ENCODE results near the gene AP5B1.
"Not testable (repeated sequence)": the region's sequence is repeated elsewhere in the genome, so short reads cannot be mapped to it uniquely, and the experiment has no call there.

The AP5B1 gene

DNA sequence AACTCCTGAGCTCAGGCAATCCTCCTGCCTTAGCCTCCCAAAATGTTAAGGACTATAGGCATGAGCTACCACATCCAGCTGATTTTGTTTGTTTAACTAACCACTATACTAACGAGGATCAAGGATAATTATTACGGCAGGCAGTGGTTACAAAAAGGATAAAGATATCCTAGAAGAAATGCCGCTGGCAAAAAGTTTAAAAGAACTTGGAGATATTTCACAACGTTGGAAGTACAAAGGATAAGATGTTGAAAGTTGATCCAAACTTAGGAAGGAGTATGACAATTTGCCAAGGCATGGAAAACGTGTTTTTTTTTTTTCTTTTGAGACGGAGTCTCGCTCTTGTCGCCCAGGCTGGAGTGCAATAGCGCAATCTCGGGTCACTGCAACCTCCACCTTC is 13.4 kb downstream of the AP5B1 start:
- DNase-seq (ENCODE audit: low read depth in 3 of 3), result no peak

DNA sequence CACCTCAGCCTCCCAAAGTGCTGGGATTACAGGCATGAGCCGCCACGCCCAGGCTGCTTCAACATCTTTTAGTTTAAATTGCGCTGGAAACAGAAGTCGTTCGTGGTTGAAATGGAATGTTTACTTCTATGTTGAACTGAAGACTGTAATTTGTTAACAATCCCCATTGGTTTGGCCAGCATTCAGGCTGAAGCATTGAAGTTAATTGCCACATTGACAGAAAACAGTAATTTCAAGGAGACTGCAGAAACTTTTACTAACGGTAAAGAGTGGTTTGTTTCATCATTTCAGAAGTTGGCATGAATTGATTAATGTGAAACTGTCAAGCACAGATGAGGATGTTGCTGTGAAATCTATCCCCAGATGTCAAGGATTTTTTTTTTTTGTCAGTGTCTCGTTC is 14.2 kb downstream of the AP5B1 start:
- DNase-seq (ENCODE audit: low read depth in 3 of 3), result no peak

DNA sequence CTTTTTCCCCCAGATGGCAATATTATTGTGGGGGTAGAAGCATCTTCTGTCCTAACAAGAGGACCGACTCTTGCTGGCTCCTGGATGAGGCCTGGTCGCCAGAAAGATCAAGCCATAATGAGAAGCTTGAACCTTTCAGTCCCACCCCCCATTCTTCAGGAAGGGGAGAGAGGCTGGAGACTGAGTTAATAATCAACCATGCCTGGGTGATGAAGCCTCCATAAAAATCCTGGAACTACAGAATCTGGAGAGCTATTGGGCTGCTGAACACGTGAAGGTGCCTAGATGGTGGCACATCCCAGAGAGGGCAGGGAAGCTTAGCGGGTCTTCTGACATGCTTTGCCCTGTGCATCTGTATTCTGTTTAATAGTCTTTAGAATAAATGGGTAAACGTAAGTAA is 16.3 kb downstream of the AP5B1 start:
- DNase-seq (ENCODE audit: low read depth in 3 of 3), result no peak

DNA sequence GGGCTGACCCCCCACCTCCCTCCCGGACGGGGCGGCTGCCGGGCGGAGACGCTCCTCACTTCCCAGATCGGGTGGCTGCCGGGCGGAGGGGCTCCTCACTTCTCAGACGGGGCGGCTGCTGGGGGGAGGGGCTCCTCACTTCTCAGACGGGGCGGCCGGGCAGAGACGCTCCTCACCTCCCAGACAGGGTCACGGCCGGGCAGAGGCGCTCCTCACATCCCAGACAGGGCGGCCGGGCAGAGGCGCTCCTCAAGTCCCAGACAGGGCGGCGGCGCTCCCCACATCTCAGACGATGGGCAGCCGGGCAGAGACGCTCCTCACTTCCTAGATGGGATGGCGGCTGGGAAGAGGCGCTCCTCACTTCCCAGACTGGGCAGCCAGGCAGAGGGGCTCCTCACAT is 18.0 kb downstream of the AP5B1 start:
- DNase-seq (ENCODE audit: low read depth in 3 of 3), result not testable (repeated sequence)

DNA sequence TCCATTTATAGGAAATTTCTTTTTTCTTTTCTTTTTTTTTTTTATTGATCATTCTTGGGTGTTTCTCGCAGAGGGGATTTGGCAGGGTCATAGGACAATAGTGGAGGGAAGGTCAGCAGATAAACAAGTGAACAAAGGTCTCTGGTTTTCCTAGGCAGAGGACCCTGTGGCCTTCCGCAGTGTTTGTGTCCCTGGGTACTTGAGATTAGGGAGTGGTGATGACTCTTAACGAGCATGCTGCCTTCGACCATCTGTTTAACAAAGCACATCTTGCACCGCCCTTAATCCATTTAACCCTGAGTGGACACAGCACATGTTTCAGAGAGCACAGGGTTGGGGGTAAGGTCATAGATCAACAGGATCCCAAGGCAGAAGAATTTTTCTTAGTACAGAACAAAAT is 18.6 kb downstream of the AP5B1 start:
- DNase-seq (ENCODE audit: low read depth in 3 of 3), result not testable (repeated sequence)

DNA sequence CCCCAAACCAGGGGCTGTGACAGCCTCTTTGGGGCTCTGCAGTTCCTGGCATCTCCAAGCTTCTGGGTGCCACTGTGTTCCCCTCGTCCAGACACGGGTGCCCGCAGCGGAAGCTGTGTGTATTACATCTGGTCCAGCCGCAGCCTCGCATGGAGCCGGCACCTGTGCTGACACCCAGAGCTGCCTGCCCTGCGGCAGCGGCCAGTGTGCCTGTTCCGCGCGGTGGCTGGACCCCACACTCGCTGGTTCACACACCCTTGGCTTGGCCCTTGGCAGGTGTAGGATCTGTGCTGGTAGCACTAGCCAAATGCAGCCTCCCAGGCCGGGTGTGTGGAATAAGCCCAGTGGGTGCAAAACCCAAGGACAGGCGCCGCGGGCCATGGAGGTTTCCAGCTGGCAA is 35.7 kb downstream of the AP5B1 start:
- DNase-seq (ENCODE audit: low read depth in 3 of 3), result no peak

DNA sequence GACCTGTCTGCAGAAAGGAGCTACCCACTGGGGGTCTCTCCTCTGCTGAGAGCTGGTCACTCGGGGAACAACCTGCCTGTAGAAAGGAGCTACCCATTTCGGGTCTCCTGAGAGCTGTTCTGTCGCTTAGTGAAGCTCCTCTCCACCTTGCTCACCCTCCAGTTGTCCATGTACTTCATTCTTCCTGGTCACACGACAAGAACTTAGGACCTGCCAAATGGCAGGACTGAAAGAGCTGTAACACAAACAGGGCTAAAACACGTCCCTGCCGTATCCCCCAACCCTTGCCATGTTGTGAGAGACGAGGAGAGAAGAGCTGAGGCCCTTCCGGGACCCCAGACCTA is 36.1 kb downstream of the AP5B1 start:
- DNase-seq (ENCODE audit: low read depth in 3 of 3), result no peak

DNA sequence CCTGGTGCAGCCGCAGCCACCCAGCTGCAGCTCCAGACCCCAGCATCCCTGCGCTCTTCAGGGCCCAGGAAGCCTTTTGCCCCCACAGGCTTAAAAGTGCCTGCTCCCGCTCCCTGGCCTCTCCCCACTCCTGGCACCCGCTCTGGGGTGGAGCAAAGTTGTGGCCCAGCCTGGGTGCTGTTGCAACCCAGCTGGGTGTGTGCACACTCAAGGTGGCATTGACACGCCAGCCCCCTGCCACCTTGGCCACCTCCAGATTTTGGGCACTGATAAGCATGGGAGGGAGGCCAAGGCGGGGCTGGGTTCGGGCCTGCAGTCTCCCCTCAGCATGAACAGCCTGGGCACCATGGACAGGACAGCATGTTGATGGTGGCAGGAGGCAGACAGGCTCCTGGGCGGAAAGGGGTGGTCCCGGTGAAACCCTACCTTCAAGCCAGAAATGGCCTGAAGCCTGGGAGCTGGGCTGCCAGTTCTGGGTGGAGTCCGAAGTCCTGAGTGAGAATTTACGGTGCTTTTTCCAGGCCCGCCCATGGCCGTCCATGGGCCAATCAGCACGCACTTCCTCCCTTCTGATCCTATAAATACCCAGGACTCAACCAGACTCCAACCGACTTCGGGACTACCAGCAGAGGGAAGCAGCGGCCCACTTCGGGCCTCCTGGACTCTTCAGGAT is 36.6 kb downstream of the AP5B1 start:
- no peak for DNase-seq (ENCODE audit: low read depth in 3 of 3)

DNA sequence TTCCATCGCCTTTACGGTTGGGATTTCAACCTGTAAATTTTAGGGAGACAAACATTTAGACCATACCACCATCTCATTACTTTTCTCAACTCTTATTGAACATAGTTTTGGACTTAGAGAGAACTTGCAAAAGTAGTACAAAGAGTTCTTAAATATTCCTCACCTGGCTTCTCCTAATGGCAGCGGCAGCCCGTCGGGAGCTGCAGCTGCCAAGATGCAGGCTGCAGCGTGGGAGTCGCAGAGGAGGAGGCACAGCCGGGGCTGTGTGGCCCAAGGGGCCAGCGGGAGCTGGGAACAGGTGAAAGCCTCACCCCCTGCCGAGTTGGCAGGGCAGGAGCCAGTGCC is 37.1 kb downstream of the AP5B1 start:
- no peak for DNase-seq (ENCODE audit: low read depth in 3 of 3)

DNA sequence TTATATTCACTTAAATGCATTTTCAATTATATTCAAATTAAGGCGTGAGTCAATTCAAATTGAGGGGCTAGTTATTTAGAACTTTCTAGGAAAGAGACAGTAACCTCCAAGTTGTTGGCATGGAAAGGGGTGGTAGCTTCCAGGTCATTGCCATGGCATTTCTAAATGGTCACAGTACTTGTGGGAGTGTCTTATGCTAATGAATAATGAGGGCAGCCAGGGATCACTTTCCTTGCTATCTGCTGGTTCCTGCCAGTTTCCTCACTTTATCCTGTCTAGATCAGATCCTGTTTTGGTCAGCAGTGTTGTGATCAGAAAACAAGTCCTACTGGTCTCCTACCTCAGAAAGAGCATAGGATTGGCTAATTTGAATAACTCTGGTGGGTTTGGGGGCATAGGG is 38.4 kb downstream of the AP5B1 start:
- DNase-seq (ENCODE audit: low read depth in 3 of 3), result no peak

DNA sequence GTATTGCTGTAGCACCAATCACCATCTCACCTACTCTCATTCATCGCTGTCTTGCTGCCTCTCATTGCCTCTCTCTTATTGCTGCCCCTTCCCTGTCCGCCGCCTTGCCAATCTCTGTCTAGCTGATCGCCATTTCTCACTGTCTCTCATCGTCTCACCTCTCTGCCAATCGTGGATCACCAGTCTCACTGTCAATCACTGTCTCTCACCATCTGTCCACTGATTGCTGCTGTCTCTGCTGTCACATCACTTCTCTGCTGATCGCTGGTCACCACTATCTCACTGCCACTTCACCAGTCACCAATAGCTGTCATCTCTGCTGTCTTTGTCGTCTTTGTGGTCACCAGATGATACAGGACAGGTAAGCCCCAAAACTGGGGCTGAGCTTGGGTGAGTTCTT is 39.6 kb downstream of the AP5B1 start:
- no peak for DNase-seq (ENCODE audit: low read depth in 3 of 3)

DNA sequence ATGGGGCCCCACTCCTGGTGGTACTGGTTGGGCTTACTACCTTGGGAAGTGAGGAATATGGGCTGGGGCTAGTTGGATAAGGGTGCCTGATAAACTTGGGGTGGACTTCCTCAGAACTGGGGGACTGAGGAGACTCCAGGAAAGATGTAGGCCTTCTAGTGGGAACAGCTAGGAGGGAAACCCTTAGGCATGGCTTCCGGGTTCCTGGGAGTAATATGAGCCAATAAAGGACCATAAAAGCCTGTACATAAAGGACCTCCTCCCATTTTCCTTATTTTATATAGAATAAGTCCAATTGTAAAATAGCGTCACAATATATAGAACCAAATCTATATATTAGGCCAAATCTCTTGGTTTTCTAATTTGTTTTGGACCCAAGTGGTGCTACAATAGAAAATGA is 41.8 kb downstream of the AP5B1 start:
- DNase-seq (ENCODE audit: low read depth in 3 of 3), result no peak

DNA sequence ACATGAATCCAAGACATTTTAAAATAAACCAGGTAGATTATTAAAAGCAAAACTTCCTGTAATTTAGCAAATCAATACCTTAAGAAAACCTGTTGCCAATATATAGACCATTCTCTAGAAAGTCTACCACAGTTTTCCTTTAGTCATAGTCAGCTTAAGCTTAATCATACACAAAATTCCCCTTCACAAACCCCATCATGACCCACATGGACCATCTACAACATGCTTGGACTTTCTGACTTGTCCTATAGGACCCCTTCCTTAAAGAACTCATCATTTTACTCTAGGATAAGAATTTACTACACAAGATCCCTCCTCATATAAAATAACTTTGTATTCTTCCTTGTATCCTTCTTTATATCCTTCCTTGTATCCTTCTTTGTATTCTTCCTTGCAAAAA is 44.0 kb downstream of the AP5B1 start:
- DNase-seq (ENCODE audit: low read depth in 3 of 3), result no peak

DNA sequence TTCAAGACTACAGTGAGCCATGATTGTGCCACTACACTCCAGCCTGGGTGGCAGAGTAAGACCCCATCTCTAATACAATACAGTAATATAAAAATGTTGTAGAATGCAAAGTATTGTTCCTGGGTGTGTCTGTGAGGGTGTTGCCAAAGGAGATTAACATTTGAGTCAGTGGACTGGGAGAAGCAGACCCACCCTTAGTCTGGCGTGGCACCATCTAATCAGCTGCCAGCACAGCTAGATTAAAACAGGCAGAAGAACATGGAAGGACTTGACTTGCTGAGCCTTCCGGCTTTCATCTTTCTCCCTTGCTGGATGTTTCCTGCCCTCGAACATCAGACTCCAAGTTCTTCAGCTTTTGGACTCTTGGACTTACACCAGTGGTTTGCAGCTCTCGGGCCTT is 45.7 kb downstream of the AP5B1 start:
- not testable (repeated sequence) for DNase-seq (ENCODE audit: low read depth in 3 of 3)

DNA sequence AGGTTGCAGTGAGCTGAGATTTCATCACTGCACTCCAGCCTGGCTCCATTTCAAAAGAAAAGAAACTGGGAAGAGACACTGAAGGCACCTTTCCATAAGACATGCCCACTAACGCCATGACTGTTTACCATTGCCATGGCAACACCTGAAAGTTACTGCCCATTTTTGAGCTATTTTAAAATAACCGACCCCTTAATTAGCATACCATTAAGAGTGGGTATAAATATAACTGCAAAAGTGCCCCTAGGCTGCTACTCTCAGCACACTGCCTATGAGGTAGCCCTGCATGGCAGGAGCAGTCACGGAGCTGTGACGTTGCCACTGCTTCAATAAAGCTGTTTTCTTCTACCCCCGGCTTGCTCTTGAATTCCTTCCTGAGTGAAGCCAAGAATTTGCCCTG is 50.3 kb downstream of the AP5B1 start:
- DNase-seq (ENCODE audit: low read depth in 3 of 3), result no peak

DNA sequence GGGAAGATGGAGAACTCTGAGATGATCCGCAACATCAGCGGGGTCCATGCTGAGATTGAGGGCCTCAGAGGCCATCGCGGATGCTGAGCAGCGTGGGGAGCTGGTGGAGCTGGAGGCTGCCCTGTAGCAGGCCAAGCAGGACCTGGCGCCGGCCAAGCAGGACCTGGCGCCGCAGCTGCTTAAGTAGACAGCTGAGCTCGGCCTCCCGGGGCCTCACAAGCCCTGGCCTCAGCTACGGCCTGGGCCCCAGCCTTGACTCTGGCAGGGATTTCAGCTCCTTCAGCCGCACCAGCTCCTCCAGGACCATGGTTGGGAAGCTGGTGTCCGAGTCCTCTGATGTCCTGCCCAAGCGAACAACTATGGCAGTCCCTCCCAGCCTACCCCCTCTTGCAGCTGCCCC is 52.9 kb downstream of the AP5B1 start:
- DNase-seq (ENCODE audit: low read depth in 3 of 3), result no peak

DNA sequence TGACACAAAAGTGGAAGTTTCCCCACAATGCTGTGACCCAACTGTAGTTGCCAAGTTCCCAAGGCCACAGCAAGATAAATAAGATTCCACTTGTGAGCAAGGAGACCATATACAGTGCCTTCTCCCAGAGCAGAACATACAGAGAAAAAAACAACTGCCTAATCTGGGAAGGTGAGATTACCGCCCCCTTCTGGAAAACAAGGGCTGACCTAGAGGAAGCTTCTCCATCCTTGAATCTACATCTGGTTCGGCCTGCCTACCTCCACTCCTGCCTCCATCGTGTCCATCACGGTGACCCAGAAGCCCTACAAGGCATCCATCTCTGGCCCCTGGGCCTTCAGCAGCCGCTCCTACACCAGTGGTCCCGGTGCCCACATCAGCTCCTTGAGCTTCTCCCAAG is 54.1 kb downstream of the AP5B1 start:
- DNase-seq (ENCODE audit: low read depth in 3 of 3), result no peak
